UCSD-AML1 (cell line): ENCODE data around the gene LAMP2.

Experiments
- DNase-seq: peaks from one replicate; lab custom pipeline; 2025; ENCODE audit not compliant: unreplicated experiment; lab: John Stamatoyannopoulos, UW

LAMP2 gene

GRCh38 chrX:120457766-120458180 is 11.3 kb downstream of the LAMP2 start:
- DNase-seq, result no peak

DNA sequence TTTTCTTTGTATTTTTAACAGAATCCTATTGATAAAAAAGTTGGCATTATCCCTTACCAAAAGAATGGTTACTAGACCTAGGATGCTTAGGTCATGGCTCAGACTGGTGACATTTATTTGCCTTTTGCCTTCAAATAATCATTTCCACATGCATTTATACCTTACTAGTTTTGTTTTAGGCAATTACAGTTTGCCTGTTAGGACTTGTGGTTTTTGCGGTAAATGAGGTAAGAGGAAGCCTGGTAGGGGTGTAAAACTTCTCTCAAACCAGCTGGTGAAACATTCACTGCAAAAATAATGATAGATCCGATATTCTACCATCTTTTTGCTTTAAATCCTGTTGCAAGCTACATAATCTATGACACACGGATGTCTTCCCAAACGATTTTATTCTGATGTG is 12.1 kb downstream of the LAMP2 start:
- no peak for DNase-seq

DNA sequence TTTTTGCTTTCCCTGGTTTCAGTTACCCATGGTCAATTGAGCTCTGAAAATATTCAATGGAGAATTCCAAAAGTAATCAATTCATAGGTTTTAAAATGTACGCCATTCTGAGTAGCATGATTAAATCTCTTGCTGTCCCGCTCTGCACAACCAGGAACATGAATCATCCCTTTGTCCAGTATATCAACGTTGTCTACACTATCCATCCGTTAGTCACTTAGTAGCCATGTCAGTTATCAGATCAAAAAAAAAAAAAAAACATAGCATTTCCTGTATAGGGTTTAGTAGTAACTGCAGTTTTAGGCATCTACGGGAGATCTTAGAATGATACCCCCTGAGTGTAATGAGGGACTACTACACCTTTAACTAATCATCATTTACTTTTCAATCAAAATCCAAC is 15.1 kb downstream of the LAMP2 start:
- DNase-seq, result no peak

- DNase-seq, result no peak
Observed at GRCh38 chrX:120452131-120452530, 17.0 kb downstream of the LAMP2 start.

GRCh38 chrX:120450163-120450562 is 18.9 kb downstream of the LAMP2 start:
- no peak for DNase-seq

- DNase-seq, result no peak
Observed at GRCh38 chrX:120446498-120446897, 22.6 kb downstream of the LAMP2 start.

- no peak for DNase-seq
Observed at GRCh38 chrX:120439921-120440320, 29.2 kb downstream of the LAMP2 start.

GRCh38 chrX:120429776-120430540 is 39.1 kb downstream of the LAMP2 start:
- no peak for DNase-seq

GRCh38 chrX:120428309-120428708 is 40.8 kb downstream of the LAMP2 start:
- no peak for DNase-seq

DNA sequence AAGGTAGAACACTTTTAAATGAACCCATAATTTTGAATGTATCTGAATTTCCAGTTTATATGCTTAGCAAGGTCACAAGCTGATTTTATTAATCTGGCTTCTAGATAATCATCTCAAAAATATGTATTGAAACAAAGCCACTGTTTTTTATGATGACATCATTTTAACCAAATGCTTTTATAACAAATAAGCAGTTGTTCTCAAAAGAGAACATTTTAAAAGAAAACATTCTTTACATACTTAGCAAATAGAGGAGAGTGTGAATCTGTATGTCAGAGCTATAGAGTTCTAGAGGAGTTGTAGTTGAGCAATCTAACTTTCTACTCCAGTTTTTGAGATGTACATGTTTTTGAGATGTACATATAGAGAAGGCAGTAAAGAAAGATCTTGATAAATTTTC is 42.5 kb downstream of the LAMP2 start:
- no peak for DNase-seq

DNA sequence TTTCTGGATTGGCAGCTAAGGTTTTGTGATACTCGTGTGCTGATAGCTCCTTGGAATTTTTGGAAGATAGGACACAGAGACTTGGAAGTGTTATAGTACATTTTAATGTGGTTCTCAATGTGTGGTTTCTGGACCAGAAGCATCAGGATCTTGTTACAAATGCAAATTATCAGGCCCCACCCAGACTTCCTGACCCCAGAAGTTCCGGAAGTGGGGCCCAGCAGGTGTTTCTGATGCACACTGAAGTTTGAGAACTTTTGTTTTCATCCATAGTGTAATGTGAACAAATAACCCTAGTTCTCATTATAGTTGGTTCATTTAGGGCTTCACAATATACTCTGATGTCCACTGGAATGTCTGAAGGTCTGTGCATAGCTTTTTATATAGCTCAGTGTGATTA is 49.6 kb downstream of the LAMP2 start:
- DNase-seq, result no peak

DNA sequence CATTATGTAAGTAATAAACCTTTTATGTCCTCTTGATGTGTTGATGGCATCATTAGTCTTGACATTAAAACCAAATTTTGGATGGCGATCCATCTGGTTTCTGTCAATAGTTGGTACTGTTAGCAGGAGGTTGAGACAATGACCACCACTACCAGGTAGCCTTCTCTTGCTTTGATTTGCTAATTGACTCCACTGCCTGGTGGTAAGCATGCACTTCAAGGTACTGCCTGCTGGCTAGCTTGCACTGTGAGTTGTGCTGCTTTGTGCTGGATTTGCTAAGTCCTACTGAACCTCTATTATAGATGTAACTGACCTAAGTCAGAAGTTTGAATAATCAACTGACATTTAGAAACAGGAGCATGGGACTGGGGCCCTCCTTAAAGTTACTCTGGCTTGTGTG is 60.9 kb downstream of the LAMP2 start:
- no peak for DNase-seq

DNA sequence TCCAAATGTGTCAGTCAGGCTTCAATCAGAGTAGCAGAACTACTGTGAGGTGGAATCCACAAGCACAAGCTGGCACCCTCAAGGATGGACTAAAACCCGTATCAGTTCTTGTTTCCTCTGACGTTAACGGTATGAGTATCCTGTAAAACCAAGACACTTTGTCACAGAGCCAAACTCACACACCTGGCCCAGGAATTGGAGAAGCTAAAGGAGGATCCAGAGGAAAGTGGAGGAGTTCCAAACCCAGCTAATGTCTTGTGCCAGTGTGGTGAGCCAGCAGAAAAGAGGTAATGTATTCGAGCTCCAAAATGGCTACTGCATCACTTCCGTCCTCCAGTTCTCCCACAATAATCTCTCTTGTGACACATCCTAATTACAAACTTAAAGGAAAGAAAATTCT is 62.5 kb downstream of the LAMP2 start:
- DNase-seq, result no peak

DNA sequence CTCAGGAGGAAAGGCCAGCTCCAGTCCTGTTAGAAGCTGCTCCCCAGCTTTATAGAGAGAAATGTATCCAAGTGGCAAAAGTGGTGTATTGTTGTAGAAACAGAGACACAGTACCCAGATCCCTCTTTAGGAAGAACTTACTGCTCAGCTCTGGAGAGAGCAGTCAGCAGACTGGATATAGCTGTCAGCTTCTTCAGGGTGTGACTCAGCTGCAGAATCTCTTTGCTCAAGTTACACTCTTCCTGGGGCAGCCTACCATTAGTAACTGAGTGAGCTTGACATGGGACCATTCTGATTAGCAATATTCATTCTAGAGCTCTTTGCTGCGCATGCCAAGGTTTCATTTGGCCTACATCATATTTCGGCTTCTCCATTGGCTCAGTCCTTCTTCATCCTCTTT is 66.7 kb downstream of the LAMP2 start:
- DNase-seq, result no peak

DNA sequence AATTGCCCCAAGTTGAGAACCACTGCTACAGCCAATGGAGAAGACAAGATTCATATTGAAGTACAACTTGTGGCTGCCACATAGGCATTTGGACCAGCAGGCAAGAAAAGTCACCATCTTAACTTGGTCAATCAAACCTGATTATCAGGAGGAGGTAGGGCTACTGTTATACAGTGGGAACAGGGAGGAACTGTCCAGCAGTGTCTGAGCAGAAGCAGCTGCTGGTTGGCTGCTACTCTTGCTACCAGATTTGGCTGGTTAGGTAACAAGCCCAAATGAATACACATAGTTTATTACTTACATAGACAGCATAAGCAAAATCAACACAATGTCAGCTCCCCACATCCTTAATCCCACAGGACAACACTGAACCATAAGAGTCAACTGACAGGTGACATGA is 67.8 kb downstream of the LAMP2 start:
- no peak for DNase-seq

- no peak for DNase-seq
Observed at GRCh38 chrX:120380699-120381098, 88.4 kb downstream of the LAMP2 start.

DNA sequence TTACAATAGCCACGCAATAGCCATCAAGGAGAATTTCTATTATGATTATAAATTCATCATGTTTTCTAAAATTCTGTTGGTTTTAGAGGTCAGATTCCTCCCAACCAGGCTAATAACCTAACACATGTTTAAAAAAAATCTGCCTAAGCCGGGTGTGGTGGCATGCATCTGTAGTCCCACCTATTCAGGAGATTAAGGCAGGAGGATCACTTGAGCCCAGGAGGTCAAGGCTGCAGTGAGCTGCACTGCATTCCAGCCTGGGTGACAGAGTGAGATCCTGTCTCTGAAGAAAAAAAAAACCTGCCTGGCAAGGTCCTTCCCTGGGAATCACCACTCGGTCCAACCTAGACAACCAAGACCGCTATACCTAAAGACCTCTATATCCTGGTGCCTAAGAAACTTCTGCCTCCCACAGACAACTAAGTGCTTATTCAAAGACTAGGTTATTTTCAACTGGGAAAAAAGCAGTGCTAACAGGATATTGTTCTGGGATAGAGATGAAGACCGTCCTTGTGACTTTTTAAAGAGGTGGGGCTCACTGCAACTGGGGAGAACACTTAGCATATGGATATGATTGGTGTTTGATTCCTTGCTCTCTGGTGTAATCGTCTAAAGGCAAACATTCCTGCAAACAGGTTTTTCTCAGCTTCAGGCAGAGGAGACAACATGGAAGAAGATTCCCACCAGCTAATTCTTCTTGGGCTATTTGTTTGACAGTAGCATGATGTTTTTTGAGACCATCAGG is 89.0 kb downstream of the LAMP2 start:
- no peak for DNase-seq

GRCh38 chrX:120378570-120378969 is 90.5 kb downstream of the LAMP2 start:
- no peak for DNase-seq
